Lower leg skin (tissue), 3 donors: Measurements from ENCODE around the gene HTR2B.

ENCODE experiments used
- POLR2A ChIP-seq, 2 donors: fragments of 450-650 bp; IDR thresholded peaks; one replicate each; pipeline ENCODE4 v1.6.1; 2016 to 2017; ENCODE audit warnings: antibody characterized with exemption in 2 of 2, mild to moderate bottlenecking in 1 of 2, moderate library complexity in 1 of 2
- TF ChIP-seq, protein P1 (sequence below), 3 donors: fragments of 450-650 bp; IDR thresholded peaks; one replicate each; pipeline ENCODE4 v1.5.1; 2016; ENCODE audit warnings: antibody characterized with exemption in 3 of 3, mild to moderate bottlenecking in 3 of 3, moderate library complexity in 2 of 3

DNA sequence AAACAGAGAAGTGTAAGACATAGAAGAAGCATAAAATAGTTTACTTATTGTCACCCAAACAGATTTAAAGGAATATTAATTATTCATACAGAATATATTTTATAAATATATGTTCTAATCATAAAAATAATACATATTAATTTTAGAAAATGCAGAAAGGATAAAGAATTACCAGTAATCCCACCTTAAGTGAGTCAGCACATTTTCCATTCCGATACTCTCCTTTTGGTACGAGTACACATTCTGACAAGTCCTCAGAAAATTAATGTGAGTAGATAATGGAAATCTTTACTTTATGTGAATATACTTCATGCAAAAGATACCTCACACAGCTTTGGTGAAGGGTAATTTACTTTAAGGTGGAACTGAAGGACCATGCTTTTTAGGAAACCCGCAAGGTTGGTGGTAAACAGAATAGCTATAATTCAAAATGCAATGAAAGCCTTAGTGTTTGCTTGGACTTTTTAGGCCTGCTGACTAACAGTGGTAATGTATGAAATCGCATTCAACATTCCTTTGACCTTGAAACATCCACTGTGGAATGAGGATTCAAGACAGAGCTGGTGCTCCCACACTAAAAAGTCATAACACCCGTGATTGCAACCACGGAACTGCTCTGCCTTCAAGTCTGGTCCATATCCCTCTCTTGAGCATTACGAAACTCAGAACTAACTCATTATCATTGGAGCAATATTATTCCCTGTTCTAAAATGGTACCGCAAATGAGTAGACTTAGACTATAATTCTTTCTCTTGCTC lies 28.1 kb upstream of the HTR2B start:
- TF ChIP-seq, protein P1, sequence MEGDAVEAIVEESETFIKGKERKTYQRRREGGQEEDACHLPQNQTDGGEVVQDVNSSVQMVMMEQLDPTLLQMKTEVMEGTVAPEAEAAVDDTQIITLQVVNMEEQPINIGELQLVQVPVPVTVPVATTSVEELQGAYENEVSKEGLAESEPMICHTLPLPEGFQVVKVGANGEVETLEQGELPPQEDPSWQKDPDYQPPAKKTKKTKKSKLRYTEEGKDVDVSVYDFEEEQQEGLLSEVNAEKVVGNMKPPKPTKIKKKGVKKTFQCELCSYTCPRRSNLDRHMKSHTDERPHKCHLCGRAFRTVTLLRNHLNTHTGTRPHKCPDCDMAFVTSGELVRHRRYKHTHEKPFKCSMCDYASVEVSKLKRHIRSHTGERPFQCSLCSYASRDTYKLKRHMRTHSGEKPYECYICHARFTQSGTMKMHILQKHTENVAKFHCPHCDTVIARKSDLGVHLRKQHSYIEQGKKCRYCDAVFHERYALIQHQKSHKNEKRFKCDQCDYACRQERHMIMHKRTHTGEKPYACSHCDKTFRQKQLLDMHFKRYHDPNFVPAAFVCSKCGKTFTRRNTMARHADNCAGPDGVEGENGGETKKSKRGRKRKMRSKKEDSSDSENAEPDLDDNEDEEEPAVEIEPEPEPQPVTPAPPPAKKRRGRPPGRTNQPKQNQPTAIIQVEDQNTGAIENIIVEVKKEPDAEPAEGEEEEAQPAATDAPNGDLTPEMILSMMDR (IDR thresholded peaks at IDR 0.05) = no peak
- TF ChIP-seq POLR2A (IDR thresholded peaks at IDR 0.05) = no peak
